Body of pancreas (tissue), 4 donors: ENCODE measurements around the gene TNRC18. TPM values are rescaled to one million over a fixed set of nuclear protein-coding genes. Genes with fewer than 3 reads are reported as not detected.

Source experiments
- ATAC-seq: fragments of 150-250 bp; one replicate; pipeline ENCODE4 v1.9.1; 2016
- DNase-seq, 4 donors: peaks; one replicate each; pipeline ENCODE4 v3.0.0-alpha.2; 2019
- H3K27ac ChIP-seq, 4 donors: fragments of 200-600 bp; sonication (generic); 1 replicate in 3 of 4; 2 replicates in 1 of 4; pipeline versions ENCODE4 v1.5.1 to v1.6.1; 2016 to 2019; ENCODE audit warnings: mild to moderate bottlenecking in 1 of 4, mixed read lengths in 1 of 4, moderate library complexity in 1 of 4
- H3K27me3 ChIP-seq, 2 donors: fragments of 200-600 bp; sonication (generic); one replicate each; pipeline ENCODE4 v1.6.0; 2016; ENCODE audit warnings: mild to moderate bottlenecking in 1 of 2
- H3K36me3 ChIP-seq, 2 donors: fragments of 200-600 bp; sonication (generic); replicated peaks in 1 of 2; 2 replicates each; pipeline ENCODE4 v1.5.1; 2016; ENCODE audit warnings: low read depth in 2 of 2; ENCODE audit not compliant: insufficient read depth in 1 of 2
- H3K4me1 ChIP-seq: fragments of 200-600 bp; sonication (generic); one replicate; pipeline ENCODE4 v1.6.0; 2016
- H3K4me3 ChIP-seq, 2 donors: fragments of 200-600 bp; sonication (generic); 1 replicate in 1 of 2; 2 replicates in 1 of 2; pipeline ENCODE4 v1.5.1; 2016 to 2019
- H3K9me3 ChIP-seq, 3 donors: fragments of 200-600 bp; sonication (generic); 1 replicate in 2 of 3; 2 replicates in 1 of 3; pipeline ENCODE4 v1.5.1; 2016
- CTCF ChIP-seq, 7 experiments: fragments of 450-650 bp in 4 of 7; fragments of 200-600 bp in 3 of 7; sonication (generic) in 3 of 7; IDR thresholded peaks; one replicate each; pipeline ENCODE4 v1.5.1; 2016 to 2019; ENCODE audit warnings: antibody characterized with exemption in 7 of 7
- POLR2A ChIP-seq, 3 donors: fragments of 450-650 bp; IDR thresholded peaks; one replicate each; pipeline ENCODE4 v1.6.1; 2016; ENCODE audit warnings: antibody characterized with exemption in 3 of 3, mild to moderate bottlenecking in 2 of 3
- WGBS, 2 donors: methylation state at CpG; one replicate each; pipeline ENCODE4 v1.1.5; 2017; 5-methylcytosine and 5-hydroxymethylcytosine counted together
- intact Hi-C: fragments of 100-400 bp; cut with DNase I; formaldehyde crosslinking; loops from one replicate; pipeline ENCODE4 v1.15.1; 2023
- total RNA-seq, 2 donors: library from RNA; depleted of rRNA; stranded (reverse); fragments of >200 nt; gene quantifications; one replicate each; pipeline ENCODE4 v1.1.0, GENCODE V29; 2016

The TNRC18 gene
- total RNA-seq, 2 donors from 2014 or later = 87.9 to 201 TPM

DNA sequence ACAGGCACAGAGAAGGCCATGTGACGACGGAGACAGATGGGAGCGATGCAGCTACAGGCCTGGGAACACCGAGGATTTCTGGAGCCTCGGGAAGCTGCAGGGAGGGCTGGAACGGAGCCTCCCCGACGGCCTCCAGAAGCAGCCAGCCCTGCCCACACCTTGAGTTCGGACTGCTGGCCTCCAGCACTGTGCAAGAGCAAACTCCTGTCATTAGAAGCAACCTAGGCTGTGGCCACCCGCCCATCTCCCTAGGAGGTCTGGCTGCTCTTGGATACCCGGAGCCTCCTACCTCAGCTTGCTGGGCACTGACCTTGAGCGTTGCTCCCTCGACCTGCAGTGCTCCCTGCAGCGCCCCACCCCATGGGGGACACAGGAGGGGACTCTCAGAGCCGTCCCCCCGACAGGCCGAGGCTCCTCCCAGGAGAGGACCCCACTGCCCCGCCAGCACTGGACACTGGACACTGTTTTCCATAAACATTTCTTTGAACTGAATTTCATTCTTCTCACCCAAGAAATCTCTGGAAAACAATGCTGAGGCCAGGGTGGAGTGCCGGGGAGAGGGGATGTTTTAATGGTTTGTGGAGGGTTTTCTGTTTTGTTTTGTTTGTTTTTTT is 22.5 kb upstream of the TNRC18 start:
- no peaks in the 10 kb centered on the region for H3K36me3 ChIP-seq
- H3K4me1 ChIP-seq = peaks cover 6% of the 10 kb centered on the region
- DNase-seq (peak in 2 of 4 donors; percentile 25 to 39), ATAC-seq (peak; percentile 36)
- H3K9me3 ChIP-seq = no peaks in the 10 kb centered on the region
- intact Hi-C loops = no loop called here
- H3K4me3 ChIP-seq = no peak overlapping the region
- WGBS, 2 donors = 34 to 46% methylated on average over 11 to 19 of the region's 19 CpGs
- TF ChIP-seq POLR2A (IDR thresholded peaks at IDR 0.05) (no peak), CTCF (IDR thresholded peaks at IDR 0.05) (no peak)
- H3K27ac ChIP-seq = peak overlapping the region in 2 of 4 donors; percentile 17 to 47
- no peaks in the 10 kb centered on the region for H3K27me3 ChIP-seq

GRCh38 chr7:5443678-5444077 is 20.0 kb upstream of the TNRC18 start:
- H3K4me1 ChIP-seq = peaks cover 6% of the 10 kb centered on the region
- TF ChIP-seq POLR2A (IDR thresholded peaks at IDR 0.05) = no peak
- H3K27ac ChIP-seq = no peak overlapping the region
- no peaks in the 10 kb centered on the region for H3K36me3 ChIP-seq
- intact Hi-C loops = no loop called here
- no peaks in the 10 kb centered on the region for H3K9me3 ChIP-seq
- 89 to 97% methylated on average over 6 to 16 of the region's 16 CpGs for WGBS, 2 donors
- ATAC-seq (no peak), DNase-seq (no peak)
- H3K27me3 ChIP-seq = no peaks in the 10 kb centered on the region
- H3K4me3 ChIP-seq = no peak overlapping the region

- Histone ChIP-seq H3K4me3 (no peak overlapping the region), H3K36me3 (no peaks in the 10 kb centered on the region), H3K9me3 (no peaks in the 10 kb centered on the region), H3K27ac (no peak overlapping the region), H3K27me3 (no peaks in the 10 kb centered on the region), H3K4me1 (peaks cover 6% of the 10 kb centered on the region)
- WGBS, 2 donors = 88 to 91% methylated on average over 16 to 20 of the region's 20 CpGs
- intact Hi-C loops = no loop called here
- TF ChIP-seq POLR2A (IDR thresholded peaks at IDR 0.05) (no peak), CTCF (IDR thresholded peaks at IDR 0.05) (no peak)
- ATAC-seq (no peak), DNase-seq (no peak)
These were observed 19.2 kb upstream of the TNRC18 start for GRCh38 chr7:5442757-5443305.

DNA sequence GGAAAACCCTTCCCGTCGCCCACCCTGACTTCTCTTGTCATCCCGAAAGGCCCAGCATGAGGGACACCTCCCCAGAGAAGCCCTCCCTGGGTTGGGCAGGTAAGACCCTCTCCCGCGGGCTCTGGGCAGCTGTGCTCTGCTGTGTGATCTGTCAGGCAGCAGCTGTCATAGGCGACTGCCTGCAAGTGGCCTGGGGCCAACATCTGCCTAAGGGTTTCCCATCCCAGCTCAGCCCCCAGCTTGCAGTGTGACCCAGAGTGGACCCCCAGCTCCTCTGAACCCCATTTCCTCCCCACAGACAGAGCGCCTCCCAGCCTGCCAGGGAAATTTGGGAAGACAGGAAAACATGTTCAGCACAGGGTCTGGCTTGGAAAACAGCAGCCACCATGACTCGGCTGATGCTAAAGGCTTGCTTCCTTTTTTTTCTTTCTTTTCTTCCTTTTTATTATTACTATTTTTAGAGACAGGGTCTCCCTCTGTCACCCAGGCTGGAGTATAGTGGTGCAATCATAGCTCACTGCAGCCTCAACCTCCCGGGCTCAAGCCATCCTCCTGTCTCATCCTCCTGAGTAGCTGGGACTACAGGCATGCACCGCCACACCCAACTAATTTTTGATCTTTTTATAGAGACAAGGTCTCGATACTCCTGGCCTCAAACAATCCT is 18.3 kb upstream of the TNRC18 start:
- no peaks in the 10 kb centered on the region for H3K9me3 ChIP-seq
- TF ChIP-seq POLR2A (IDR thresholded peaks at IDR 0.05) (no peak), CTCF (IDR thresholded peaks at IDR 0.05) (no peak)
- ATAC-seq = no peak
- intact Hi-C loops = no loop called here
- no peak overlapping the region for H3K27ac ChIP-seq
- WGBS, 2 donors = 61 to 97% methylated on average over 8 to 11 of the region's 11 CpGs
- no peak for DNase-seq
- peaks cover 6% of the 10 kb centered on the region for H3K4me1 ChIP-seq
- no peaks in the 10 kb centered on the region for H3K36me3 ChIP-seq
- no peaks in the 10 kb centered on the region for H3K27me3 ChIP-seq
- H3K4me3 ChIP-seq = no peak overlapping the region

- Histone ChIP-seq H3K27me3 (no peaks in the 10 kb centered on the region), H3K4me3 (no peak overlapping the region), H3K9me3 (no peaks in the 10 kb centered on the region), H3K36me3 (no peaks in the 10 kb centered on the region), H3K27ac (no peak overlapping the region), H3K4me1 (no peaks in the 10 kb centered on the region)
- TF ChIP-seq POLR2A (IDR thresholded peaks at IDR 0.05) (no peak), CTCF (IDR thresholded peaks at IDR 0.05) (no peak)
- 86 to 89% methylated on average over 10 to 24 of the region's 24 CpGs for WGBS, 2 donors
- ATAC-seq (no peak), DNase-seq (no peak)
- intact Hi-C loops = no loop called here
These were observed 16.2 kb upstream of the TNRC18 start for GRCh38 chr7:5439572-5440496.
